ENCODE measurements around the gene COA8. TPM values are rescaled to one million over a fixed set of nuclear protein-coding genes. Genes with fewer than 3 reads are reported as not detected.

Gene COA8, protein sequence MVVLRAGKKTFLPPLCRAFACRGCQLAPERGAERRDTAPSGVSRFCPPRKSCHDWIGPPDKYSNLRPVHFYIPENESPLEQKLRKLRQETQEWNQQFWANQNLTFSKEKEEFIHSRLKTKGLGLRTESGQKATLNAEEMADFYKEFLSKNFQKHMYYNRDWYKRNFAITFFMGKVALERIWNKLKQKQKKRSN
- 27.1 TPM for polyA plus RNA-seq (2013, experiment 1 of 2)
- polyA plus RNA-seq (2013, experiment 2 of 2), result 28.2 TPM

DNA sequence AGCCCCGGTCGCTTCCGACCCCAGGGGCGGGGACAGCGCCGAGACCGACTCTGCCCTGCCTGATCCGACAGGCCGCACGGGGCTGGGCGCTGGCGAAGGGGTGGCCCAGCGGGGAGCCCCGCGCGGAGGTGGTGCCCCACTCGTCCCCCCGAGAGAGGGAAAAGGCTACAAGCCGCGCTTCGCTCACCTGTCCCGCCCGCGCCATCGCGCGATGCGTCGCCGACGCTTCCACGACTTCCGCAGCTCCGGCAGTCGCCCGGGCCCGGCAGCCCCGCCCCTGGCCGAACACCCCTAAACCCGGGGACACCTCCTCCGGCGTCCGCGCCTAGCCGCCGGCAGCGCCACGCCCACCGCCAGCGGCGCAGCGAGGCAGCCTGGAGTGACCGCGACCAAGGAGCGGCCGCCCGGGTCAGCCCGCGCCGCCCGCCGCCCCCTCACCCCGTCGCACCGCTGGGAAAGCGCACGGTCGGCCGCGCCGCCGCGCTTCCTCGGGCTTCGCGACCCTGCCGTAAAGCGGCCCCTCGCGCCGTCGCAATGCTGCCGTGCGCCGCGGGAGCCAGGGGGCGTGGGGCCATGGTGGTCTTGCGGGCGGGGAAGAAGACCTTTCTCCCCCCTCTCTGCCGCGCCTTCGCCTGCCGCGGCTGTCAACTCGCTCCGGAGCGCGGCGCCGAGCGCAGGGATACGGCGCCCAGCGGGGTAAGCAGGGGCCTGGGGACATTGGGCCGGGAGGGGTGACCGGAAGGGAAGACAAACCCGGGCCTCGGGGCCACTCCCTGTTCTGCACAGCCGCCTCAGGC lies at the start of gene COA8, which contains the start of gene BAG5:
Gene COA8 (plus strand): TSS at position 532 of the 797 bp plus-strand sequence. CDS start 42 bp downstream, at position 574.
Gene BAG5 (minus strand): TSS at position 229 of the 797 bp plus-strand sequence. CDS start 1,493 bp downstream, outside the sequence.
- DNase-seq, result peak; percentile 90
- Histone ChIP-seq H3K4me3 (ENCODE audit: low read length) (peak within 1 kb of the TSS; percentile 97), H3K79me2 (ENCODE audit: control insufficient read depth, insufficient read depth, low read length) (peaks cover 61% of the 10 kb centered on the region), H3K79me1 (ENCODE audit: low read length) (peaks cover 25% of the 10 kb centered on the region), H3K4ac (ENCODE audit: low read depth, low read length) (no peak within 1 kb of the TSS), H3K18ac (ENCODE audit: low read length) (peak within 1 kb of the TSS; percentile 52), H2AK5ac (ENCODE audit: low read length) (no peak within 1 kb of the TSS), H4K5ac (ENCODE audit: low read length) (no peak within 1 kb of the TSS), H3K23ac (ENCODE audit: low read length) (no peak within 1 kb of the TSS), H4K8ac (ENCODE audit: low read depth, low read length) (no peak within 1 kb of the TSS), H3K56ac (ENCODE audit: low read length) (peak within 1 kb of the TSS; percentile 98), H3K4me1 (ENCODE audit: control insufficient read depth, low read depth, low read length) (no peaks in the 10 kb centered on the region), H3K4me2 (ENCODE audit: low read length) (peak within 1 kb of the TSS; percentile 99), H2BK120ac (ENCODE audit: low read depth, low read length) (no peak within 1 kb of the TSS), H3K27me3 (ENCODE audit: insufficient read depth, low read length, poor library complexity) (no peaks in the 10 kb centered on the region), H3K36me3 (ENCODE audit: control insufficient read depth, insufficient read depth, low read length) (peaks cover 9% of the 10 kb centered on the region), H3K27ac (ENCODE audit: low read depth, low read length) (peak within 1 kb of the TSS; percentile 87), H3K9ac (ENCODE audit: low read length) (peak within 1 kb of the TSS; percentile 97), H2BK5ac (ENCODE audit: low read length) (no peak within 1 kb of the TSS), H2BK15ac (replicated peaks; ENCODE audit: low read depth) (no peak within 1 kb of the TSS)
- no CpG with 5 or more reads among the region's 109 CpGs for WGBS (ENCODE audit: extremely low coverage, insufficient coverage, low lambda C conversion rate)

DNA sequence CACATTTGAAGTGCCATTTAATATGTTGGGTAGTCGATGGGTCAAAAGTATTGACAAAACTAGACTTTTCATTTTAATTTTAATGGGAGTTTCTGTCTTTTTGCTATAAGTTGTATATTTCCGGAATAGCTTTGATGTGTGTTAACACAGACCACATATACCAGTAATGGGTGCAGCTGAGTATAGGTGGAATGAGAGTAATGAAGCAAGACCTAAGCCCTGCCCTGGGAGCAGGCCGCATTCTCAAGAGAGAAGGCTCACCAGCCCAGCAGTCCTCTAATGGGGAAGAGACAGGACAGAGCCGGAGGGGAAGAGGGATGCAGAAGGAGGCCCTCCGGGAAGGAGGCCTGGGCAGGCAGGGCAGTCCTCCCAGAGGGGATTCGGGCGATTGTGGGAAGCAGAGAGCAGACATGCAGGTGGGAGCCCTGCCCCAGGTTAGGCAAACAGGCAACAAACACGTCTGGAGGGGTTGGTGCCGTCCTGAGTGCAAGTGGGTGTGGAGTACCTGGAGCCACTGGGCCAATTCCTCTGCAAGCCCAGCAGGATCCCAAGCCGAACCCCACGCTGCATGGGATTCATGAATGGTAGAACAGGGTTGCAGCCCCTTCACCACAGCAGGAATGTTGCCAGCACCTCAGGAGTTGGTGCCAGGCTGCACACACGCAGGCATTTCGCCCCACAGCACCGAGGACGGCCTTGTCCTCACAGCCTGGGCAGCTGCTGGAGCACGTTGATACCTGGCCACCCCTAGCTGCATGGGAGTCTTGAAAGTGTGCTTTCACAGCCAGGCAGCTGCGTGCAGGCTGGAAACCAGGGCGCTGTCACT lies 48.0 kb upstream of the COA8 start:
- DNase-seq, result no peak
- H3K4ac ChIP-seq (ENCODE audit: low read depth, low read length), result no peak overlapping the region
- H3K4me3 ChIP-seq (ENCODE audit: low read length), result no peak overlapping the region
- no peaks in the 10 kb centered on the region for H3K4me1 ChIP-seq (ENCODE audit: control insufficient read depth, low read depth, low read length)
- no peak overlapping the region for H3K56ac ChIP-seq (ENCODE audit: low read length)
- H3K27me3 ChIP-seq (ENCODE audit: insufficient read depth, low read length, poor library complexity), result no peaks in the 10 kb centered on the region
- no peak overlapping the region for H4K5ac ChIP-seq (ENCODE audit: low read length)
- no peaks in the 10 kb centered on the region for H3K79me2 ChIP-seq (ENCODE audit: control insufficient read depth, insufficient read depth, low read length)
- no peaks in the 10 kb centered on the region for H3K36me3 ChIP-seq (ENCODE audit: control insufficient read depth, insufficient read depth, low read length)
- H2AK5ac ChIP-seq (ENCODE audit: low read length), result no peak overlapping the region
- no peak overlapping the region for H2BK15ac ChIP-seq (replicated peaks; ENCODE audit: low read depth)
- H4K8ac ChIP-seq (ENCODE audit: low read depth, low read length), result no peak overlapping the region
- no peak overlapping the region for H3K9ac ChIP-seq (ENCODE audit: low read length)
- no peak overlapping the region for H3K4me2 ChIP-seq (ENCODE audit: low read length)
- no peak overlapping the region for H3K23ac ChIP-seq (ENCODE audit: low read length)
- no peak overlapping the region for H3K18ac ChIP-seq (ENCODE audit: low read length)
- no peaks in the 10 kb centered on the region for H3K79me1 ChIP-seq (ENCODE audit: low read length)
- no peak overlapping the region for H2BK120ac ChIP-seq (ENCODE audit: low read depth, low read length)
- no CpG with 5 or more reads among the region's 18 CpGs for WGBS (ENCODE audit: extremely low coverage, insufficient coverage, low lambda C conversion rate)
- no peak overlapping the region for H3K27ac ChIP-seq (ENCODE audit: low read depth, low read length)
- no peak overlapping the region for H2BK5ac ChIP-seq (ENCODE audit: low read length)

DNA sequence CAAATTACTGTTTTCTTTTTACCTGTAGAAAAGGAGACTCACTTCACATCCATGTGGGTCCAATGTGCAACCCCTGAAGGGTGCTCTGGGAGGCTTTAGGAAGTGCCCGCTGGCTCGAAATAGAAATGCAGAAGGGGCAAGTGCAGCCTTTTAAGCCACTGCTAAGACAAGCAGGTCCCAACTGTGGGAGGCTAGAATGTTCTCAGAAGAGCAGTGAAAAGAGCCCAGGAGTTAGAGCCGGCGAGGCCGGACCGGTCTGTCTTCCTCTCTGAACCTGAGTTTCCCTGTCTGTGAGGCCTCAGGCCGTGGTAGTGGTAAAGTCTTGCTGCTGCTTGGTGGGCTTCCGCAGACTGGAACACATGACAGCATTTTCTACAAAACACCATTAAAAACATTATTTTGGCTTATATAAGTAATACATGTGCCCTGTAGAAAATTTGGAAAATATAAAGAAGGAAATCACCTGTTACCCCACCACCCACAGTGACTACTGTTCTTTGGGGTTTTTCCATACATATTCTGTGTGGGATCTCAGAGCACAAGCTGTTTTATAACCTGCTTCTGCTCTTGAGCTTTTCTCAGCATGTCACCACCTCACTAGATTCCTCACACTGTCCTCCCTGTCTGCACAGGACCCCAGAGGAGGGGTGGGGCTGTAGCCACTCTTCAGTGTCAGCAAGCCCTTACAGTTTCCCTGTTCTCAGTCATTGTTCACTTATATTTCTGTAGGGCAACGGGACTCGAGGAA lies 46.2 kb upstream of the COA8 start:
- Histone ChIP-seq H3K79me2 (ENCODE audit: control insufficient read depth, insufficient read depth, low read length) (no peaks in the 10 kb centered on the region), H3K4me3 (ENCODE audit: low read length) (no peak overlapping the region), H4K8ac (ENCODE audit: low read depth, low read length) (no peak overlapping the region), H3K27me3 (ENCODE audit: insufficient read depth, low read length, poor library complexity) (no peaks in the 10 kb centered on the region), H2BK120ac (ENCODE audit: low read depth, low read length) (no peak overlapping the region), H3K9ac (ENCODE audit: low read length) (no peak overlapping the region), H3K79me1 (ENCODE audit: low read length) (no peaks in the 10 kb centered on the region), H3K4ac (ENCODE audit: low read depth, low read length) (no peak overlapping the region), H3K27ac (ENCODE audit: low read depth, low read length) (no peak overlapping the region), H3K56ac (ENCODE audit: low read length) (no peak overlapping the region), H3K18ac (ENCODE audit: low read length) (no peak overlapping the region), H3K4me1 (ENCODE audit: control insufficient read depth, low read depth, low read length) (no peaks in the 10 kb centered on the region), H2AK5ac (ENCODE audit: low read length) (no peak overlapping the region), H4K5ac (ENCODE audit: low read length) (no peak overlapping the region), H2BK5ac (ENCODE audit: low read length) (no peak overlapping the region), H2BK15ac (replicated peaks; ENCODE audit: low read depth) (no peak overlapping the region), H3K36me3 (ENCODE audit: control insufficient read depth, insufficient read depth, low read length) (no peaks in the 10 kb centered on the region), H3K4me2 (ENCODE audit: low read length) (no peak overlapping the region), H3K23ac (ENCODE audit: low read length) (no peak overlapping the region)
- no peak for DNase-seq
- no CpG with 5 or more reads among the region's 10 CpGs for WGBS (ENCODE audit: extremely low coverage, insufficient coverage, low lambda C conversion rate)

DNA sequence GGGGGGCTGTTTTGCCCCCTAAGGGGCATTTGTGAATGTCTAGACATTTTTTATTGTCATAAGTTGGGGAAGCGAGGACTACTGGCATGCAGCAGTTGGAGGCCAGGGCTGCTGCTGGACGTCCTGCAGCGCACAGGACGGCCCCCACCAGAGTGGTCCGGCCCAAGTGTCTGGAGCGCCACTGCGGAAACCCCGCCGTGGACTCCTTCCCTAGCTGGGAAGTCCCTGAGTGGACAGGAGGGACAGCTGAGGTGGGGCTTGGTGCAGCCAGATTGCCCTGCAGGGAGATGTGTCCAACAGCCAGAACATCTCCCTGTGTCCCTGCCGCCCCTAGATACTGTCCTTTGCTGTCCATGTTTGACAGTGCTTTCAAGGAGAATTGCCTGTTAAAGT lies 45.6 kb upstream of the COA8 start:
- H3K56ac ChIP-seq (ENCODE audit: low read length), result no peak overlapping the region
- H3K18ac ChIP-seq (ENCODE audit: low read length), result no peak overlapping the region
- H3K27me3 ChIP-seq (ENCODE audit: insufficient read depth, low read length, poor library complexity), result no peaks in the 10 kb centered on the region
- no peak overlapping the region for H4K8ac ChIP-seq (ENCODE audit: low read depth, low read length)
- H2BK120ac ChIP-seq (ENCODE audit: low read depth, low read length), result no peak overlapping the region
- no peak overlapping the region for H2AK5ac ChIP-seq (ENCODE audit: low read length)
- no peaks in the 10 kb centered on the region for H3K4me1 ChIP-seq (ENCODE audit: control insufficient read depth, low read depth, low read length)
- no peak overlapping the region for H3K4ac ChIP-seq (ENCODE audit: low read depth, low read length)
- no peaks in the 10 kb centered on the region for H3K79me2 ChIP-seq (ENCODE audit: control insufficient read depth, insufficient read depth, low read length)
- no peaks in the 10 kb centered on the region for H3K36me3 ChIP-seq (ENCODE audit: control insufficient read depth, insufficient read depth, low read length)
- DNase-seq, result no peak
- no peaks in the 10 kb centered on the region for H3K79me1 ChIP-seq (ENCODE audit: low read length)
- H4K5ac ChIP-seq (ENCODE audit: low read length), result no peak overlapping the region
- no peak overlapping the region for H3K4me2 ChIP-seq (ENCODE audit: low read length)
- no peak overlapping the region for H3K23ac ChIP-seq (ENCODE audit: low read length)
- H2BK5ac ChIP-seq (ENCODE audit: low read length), result no peak overlapping the region
- no peak overlapping the region for H3K9ac ChIP-seq (ENCODE audit: low read length)
- H3K27ac ChIP-seq (ENCODE audit: low read depth, low read length), result no peak overlapping the region
- no peak overlapping the region for H3K4me3 ChIP-seq (ENCODE audit: low read length)
- WGBS (ENCODE audit: extremely low coverage, insufficient coverage, low lambda C conversion rate), result no CpG with 5 or more reads among the region's 10 CpGs
- H2BK15ac ChIP-seq (replicated peaks; ENCODE audit: low read depth), result no peak overlapping the region

DNA sequence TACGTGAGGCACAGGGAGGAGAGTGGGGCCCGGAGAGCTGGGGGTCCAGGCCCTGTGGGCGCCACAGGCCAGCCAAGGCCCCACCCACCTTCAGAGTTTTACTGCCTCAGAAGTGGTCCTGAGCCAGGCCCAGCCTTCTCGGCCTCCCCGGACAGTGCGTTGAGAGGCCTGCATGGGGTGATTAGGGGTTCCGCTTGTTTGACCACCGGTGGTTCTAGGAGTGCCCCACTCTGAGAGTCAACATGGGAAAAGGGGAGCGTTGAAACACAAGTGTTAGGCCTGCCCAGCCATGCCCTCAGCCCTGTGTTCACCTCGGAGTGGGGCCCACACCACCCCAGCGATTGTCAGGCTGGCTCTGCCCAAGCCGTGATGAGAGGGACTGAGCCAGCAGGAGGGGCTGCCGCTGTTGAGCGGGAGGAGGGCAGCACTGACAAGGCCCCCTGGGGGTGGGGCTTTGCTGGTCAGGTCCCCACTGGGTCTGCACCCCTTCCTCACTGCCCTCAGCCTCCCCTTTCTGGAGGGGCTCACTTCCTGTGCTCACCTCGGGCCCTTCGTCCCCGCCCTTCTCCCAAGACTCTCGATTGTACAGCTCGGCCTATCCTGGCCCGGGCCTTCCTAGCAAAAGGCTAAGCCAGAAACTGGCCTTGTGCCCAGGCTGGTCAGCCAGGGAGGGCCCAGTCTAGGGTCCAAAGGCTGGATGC lies 44.9 kb upstream of the COA8 start:
- H3K27me3 ChIP-seq (ENCODE audit: insufficient read depth, low read length, poor library complexity), result no peaks in the 10 kb centered on the region
- H3K4me1 ChIP-seq (ENCODE audit: control insufficient read depth, low read depth, low read length), result no peaks in the 10 kb centered on the region
- no peak for DNase-seq
- no peak overlapping the region for H3K4me3 ChIP-seq (ENCODE audit: low read length)
- no peak overlapping the region for H2BK120ac ChIP-seq (ENCODE audit: low read depth, low read length)
- H2AK5ac ChIP-seq (ENCODE audit: low read length), result no peak overlapping the region
- H3K56ac ChIP-seq (ENCODE audit: low read length), result no peak overlapping the region
- no peak overlapping the region for H3K9ac ChIP-seq (ENCODE audit: low read length)
- H2BK5ac ChIP-seq (ENCODE audit: low read length), result no peak overlapping the region
- no peak overlapping the region for H4K8ac ChIP-seq (ENCODE audit: low read depth, low read length)
- H3K23ac ChIP-seq (ENCODE audit: low read length), result no peak overlapping the region
- H3K4me2 ChIP-seq (ENCODE audit: low read length), result no peak overlapping the region
- H3K79me2 ChIP-seq (ENCODE audit: control insufficient read depth, insufficient read depth, low read length), result no peaks in the 10 kb centered on the region
- no peak overlapping the region for H3K18ac ChIP-seq (ENCODE audit: low read length)
- H3K27ac ChIP-seq (ENCODE audit: low read depth, low read length), result no peak overlapping the region
- H3K36me3 ChIP-seq (ENCODE audit: control insufficient read depth, insufficient read depth, low read length), result no peaks in the 10 kb centered on the region
- no peaks in the 10 kb centered on the region for H3K79me1 ChIP-seq (ENCODE audit: low read length)
- no peak overlapping the region for H4K5ac ChIP-seq (ENCODE audit: low read length)
- no peak overlapping the region for H3K4ac ChIP-seq (ENCODE audit: low read depth, low read length)
- WGBS (ENCODE audit: extremely low coverage, insufficient coverage, low lambda C conversion rate), result no CpG with 5 or more reads among the region's 20 CpGs
- H2BK15ac ChIP-seq (replicated peaks; ENCODE audit: low read depth), result no peak overlapping the region
